HG02938 (cell line): ENCODE data around the gene DOC2A.
"Not testable (repeated sequence)": the region's sequence is repeated elsewhere in the genome, so short reads cannot be mapped to it uniquely, and the experiment has no call there.

Experiments
- ATAC-seq: cut with Tn5 transposase; IDR thresholded peaks from one replicate; pipeline ENCODE4 v1.9.1; 2021; ENCODE audit warnings: mild to moderate bottlenecking, moderate library complexity; ENCODE audit not compliant: unreplicated experiment

Gene DOC2A

GRCh38 chr16:29973384-29974246, 37.2 kb downstream of the DOC2A start, which contains the start of gene TAOK2:
Gene TAOK2 (plus strand): TSS chr16:29973868. CDS start chr16:29977773, 3,905 bp downstream.
- ATAC-seq: peak; percentile 91

- no peak for ATAC-seq
Measured at GRCh38 chr16:29972992-29973383, 37.8 kb downstream of the DOC2A start.

GRCh38 chr16:29972500-29972899, 38.3 kb downstream of the DOC2A start:
- no peak for ATAC-seq

GRCh38 chr16:29971304-29971703, 39.5 kb downstream of the DOC2A start:
- no peak for ATAC-seq

- ATAC-seq: no peak
Measured at GRCh38 chr16:29968205-29968604, 42.6 kb downstream of the DOC2A start.

DNA sequence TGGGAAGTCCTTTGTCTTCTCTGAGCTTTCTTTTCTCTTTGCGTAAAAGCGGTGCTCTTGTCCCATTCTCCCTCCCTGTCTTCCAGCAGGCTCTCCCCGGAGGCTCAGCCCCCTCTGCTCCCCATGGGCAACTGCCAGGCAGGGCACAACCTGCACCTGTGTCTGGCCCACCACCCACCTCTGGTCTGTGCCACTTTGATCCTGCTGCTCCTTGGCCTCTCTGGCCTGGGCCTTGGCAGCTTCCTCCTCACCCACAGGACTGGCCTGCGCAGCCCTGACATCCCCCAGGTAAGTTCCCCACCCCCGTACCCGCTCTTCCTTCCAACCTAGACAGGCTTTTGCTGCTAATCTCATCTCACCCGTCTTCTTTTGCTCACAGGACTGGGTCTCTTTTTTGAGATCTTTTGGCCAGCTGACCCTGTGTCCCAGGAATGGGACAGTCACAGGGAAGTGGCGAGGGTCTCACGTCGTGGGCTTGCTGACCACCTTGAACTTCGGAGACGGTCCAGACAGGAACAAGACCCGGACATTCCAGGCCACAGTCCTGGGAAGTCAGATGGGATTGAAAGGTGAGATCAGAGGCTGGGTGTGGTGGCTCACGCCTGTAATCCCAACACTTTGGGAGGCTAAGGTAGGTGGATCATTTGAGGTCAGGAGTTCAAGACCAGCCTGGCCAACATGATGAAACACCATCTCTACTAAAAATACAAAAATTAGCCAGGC, 47.6 kb downstream of the DOC2A start:
- no peak for ATAC-seq

DNA sequence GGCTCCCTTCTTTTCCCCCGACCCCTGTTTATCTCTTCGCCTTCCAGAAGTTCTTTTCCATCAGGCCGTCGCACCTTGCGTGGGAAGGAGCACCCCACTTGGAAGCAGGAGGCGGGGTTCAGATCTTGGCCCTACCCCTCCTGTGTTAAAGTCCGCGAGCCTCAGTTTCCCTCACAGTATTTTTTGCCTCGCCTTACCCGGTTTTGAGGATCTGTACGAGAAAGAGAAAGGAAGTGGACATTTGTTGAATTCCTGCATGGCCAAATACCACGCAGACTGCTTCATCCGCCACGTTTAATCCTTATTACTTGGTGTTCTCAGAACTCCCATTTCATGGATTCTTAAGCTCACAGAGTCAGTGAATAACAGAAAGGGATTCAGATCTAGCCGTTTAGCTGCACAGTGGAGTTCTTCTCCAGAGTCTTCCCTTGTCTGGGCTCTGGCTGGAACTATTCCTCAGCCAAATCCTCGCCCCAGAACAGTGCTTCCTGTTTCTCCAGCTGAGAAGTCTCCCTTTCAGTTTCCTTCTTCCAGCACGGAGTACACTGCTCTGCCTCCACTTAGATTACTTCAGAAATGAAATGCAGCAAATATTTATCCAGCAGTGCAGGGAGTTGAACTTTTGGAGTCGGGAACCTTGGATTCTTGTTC, 48.4 kb downstream of the DOC2A start:
- no peak for ATAC-seq

- peak; percentile 66 for ATAC-seq
Measured at GRCh38 chr16:29961479-29962343, 49.1 kb downstream of the DOC2A start, which contains the start of gene TMEM219. Gene TMEM219 (plus strand): TSS chr16:29962079. CDS start chr16:29963144, 1,065 bp downstream.

- ATAC-seq: no peak
Measured at GRCh38 chr16:29961127-29961478, 49.7 kb downstream of the DOC2A start.

DNA sequence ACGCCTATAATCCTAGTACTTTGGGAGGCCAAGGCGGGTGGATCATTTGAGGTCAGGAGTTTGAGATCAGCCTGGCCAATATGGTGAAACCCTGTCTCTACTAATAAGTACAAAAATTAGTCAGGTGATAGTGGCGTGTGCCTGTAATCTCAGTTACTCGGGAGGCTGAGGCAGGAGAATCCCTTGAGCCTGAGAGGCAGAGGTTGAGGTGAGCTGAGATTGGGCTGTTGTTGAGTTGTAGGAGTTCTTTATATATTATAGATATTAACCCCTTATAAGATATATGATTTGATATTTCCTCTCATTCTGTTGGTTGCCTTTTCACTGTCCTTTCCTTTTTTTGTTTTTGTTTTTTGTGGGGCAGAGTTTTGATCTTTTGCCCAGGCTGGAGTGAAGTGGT, 51.0 kb downstream of the DOC2A start:
- not testable (repeated sequence) for ATAC-seq

DNA sequence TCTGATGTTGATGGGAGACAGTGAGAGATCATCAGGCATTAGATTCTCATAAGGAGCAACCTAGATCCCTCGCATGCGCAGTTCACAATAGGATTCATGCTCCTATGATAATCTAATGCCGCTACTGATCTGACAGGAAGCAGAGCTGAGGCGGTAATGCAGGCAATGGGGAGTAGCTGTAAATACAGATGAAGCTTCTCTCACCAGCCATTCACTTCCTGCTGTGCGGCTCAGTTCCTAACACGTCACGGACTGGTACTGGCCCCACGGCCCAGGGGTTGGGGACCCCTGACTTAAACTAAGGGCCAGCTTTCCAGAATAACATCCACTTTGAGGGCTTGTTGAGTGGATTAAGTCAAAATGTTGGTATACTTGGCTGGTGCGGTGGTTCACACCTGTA, 51.5 kb downstream of the DOC2A start:
- ATAC-seq: no peak

GRCh38 chr16:29958756-29959155, 52.1 kb downstream of the DOC2A start:
- ATAC-seq: no peak
